ENCODE results near the gene P2RX6.

P2RX6 gene

DNA sequence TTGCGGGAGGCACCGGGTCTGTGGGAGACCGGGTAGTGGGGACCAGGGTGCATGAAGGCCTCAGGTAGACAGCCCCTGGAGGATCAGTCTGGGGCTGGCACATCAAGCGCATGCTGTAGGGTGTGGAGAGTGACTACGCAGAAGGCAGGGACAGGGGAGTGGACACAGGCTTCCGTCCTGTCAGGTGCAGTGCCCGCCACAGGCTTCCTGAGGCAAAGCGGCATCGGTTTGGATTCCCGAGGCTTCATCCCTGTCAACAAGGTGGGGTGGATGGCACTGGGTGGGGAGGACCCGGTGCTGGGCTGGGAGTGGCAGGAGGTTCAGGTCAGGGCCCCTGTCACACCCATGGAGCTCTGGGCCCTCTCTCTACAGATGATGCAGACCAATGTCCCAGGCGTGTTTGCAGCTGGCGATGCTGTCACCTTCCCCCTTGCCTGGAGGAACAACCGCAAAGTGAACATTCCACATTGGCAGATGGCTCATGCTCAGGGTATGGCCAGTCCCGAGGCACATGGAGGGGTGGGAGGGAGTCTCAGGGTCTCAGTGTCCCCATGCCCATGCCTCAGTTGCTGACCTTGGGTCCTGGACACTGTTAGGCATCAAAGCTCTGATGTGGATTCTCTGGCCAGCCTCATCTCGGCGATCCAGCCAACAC is 37.3 kb upstream of the P2RX6 start:
- no peak overlapping the region for H3K4me3 ChIP-seq (ENCODE audit: low read depth, low read length)
- TF ChIP-seq, protein P1, sequence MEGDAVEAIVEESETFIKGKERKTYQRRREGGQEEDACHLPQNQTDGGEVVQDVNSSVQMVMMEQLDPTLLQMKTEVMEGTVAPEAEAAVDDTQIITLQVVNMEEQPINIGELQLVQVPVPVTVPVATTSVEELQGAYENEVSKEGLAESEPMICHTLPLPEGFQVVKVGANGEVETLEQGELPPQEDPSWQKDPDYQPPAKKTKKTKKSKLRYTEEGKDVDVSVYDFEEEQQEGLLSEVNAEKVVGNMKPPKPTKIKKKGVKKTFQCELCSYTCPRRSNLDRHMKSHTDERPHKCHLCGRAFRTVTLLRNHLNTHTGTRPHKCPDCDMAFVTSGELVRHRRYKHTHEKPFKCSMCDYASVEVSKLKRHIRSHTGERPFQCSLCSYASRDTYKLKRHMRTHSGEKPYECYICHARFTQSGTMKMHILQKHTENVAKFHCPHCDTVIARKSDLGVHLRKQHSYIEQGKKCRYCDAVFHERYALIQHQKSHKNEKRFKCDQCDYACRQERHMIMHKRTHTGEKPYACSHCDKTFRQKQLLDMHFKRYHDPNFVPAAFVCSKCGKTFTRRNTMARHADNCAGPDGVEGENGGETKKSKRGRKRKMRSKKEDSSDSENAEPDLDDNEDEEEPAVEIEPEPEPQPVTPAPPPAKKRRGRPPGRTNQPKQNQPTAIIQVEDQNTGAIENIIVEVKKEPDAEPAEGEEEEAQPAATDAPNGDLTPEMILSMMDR (IDR thresholded peaks at IDR 0.05; ENCODE audit: low read depth, low read length): no peak

- no peak overlapping the region for H3K4me3 ChIP-seq (ENCODE audit: low read depth, low read length)
- TF ChIP-seq, protein P1 (IDR thresholded peaks at IDR 0.05; ENCODE audit: low read depth, low read length): no peak
Measured at GRCh38 chr22:20978419-20978818, 36.5 kb upstream of the P2RX6 start.

DNA sequence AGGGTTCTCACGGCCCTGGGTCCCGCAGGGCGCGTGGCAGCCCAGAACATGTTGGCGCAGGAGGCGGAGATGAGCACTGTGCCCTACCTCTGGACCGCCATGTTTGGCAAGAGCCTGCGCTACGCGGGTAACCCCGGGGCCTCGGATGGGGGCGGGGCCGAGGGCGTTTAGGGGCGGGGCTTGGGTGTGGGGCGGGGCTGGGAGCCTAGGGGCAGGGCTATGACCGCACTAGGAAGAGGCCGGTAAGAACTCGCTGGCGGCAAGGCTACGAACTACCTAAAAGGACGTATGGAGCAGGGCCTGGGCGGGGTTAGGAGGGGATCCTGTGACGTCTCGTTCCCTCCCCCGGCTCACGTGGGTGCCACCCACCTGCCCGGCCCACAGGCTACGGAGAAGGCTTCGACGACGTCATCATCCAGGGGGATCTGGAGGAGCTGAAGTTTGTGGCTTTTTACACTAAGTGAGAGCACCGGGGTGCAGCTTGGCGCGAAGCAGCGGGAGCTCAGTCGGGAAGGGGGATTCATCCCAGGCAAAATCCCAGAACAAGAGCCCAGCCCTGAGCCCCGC is 35.6 kb upstream of the P2RX6 start:
- TF ChIP-seq, protein P1 (IDR thresholded peaks at IDR 0.05; ENCODE audit: low read depth, low read length): no peak
- H3K4me3 ChIP-seq (ENCODE audit: low read depth, low read length): no peak overlapping the region

- no peak overlapping the region for H3K4me3 ChIP-seq (ENCODE audit: low read depth, low read length)
- TF ChIP-seq, protein P1 (IDR thresholded peaks at IDR 0.05; ENCODE audit: low read depth, low read length): no peak
Measured at GRCh38 chr22:20979940-20980453, 35.0 kb upstream of the P2RX6 start.

GRCh38 chr22:20980523-20980922 is 34.4 kb upstream of the P2RX6 start:
- no peak overlapping the region for H3K4me3 ChIP-seq (ENCODE audit: low read depth, low read length)
- TF ChIP-seq, protein P1 (IDR thresholded peaks at IDR 0.05; ENCODE audit: low read depth, low read length): no peak

- peak overlapping the region; percentile 86 for H3K4me3 ChIP-seq (ENCODE audit: low read depth, low read length)
- TF ChIP-seq, protein P1 (IDR thresholded peaks at IDR 0.05; ENCODE audit: low read depth, low read length): no peak
Measured at GRCh38 chr22:20980938-20981722, 33.8 kb upstream of the P2RX6 start.

Data from WI38 (cell line).